IPS-18c (cell line): ENCODE measurements around the gene EOMES.

ENCODE experiments used
- H3K4me3 ChIP-seq: 2 replicates; pipeline ENCODE4 v1.7.0; 2013; ENCODE audit warnings: low read depth, mild to moderate bottlenecking, low read length, moderate library complexity; ENCODE audit not compliant: insufficient read depth
- H3K9me3 ChIP-seq: one replicate; pipeline ENCODE4 v1.6.1; 2013; ENCODE audit warnings: mild to moderate bottlenecking, low read length, moderate library complexity; ENCODE audit not compliant: control insufficient read depth, insufficient read depth

Gene EOMES

GRCh38 chr3:27708250-27708649, 13.9 kb downstream of the EOMES start:
- no peak overlapping the region for H3K4me3 ChIP-seq
- H3K9me3 ChIP-seq: no peaks in the 10 kb centered on the region

- no peak overlapping the region for H3K4me3 ChIP-seq
- no peaks in the 10 kb centered on the region for H3K9me3 ChIP-seq
Measured at GRCh38 chr3:27699067-27699466, 23.1 kb downstream of the EOMES start.

GRCh38 chr3:27696906-27697305, 25.2 kb downstream of the EOMES start:
- H3K9me3 ChIP-seq: no peaks in the 10 kb centered on the region
- no peak overlapping the region for H3K4me3 ChIP-seq

DNA sequence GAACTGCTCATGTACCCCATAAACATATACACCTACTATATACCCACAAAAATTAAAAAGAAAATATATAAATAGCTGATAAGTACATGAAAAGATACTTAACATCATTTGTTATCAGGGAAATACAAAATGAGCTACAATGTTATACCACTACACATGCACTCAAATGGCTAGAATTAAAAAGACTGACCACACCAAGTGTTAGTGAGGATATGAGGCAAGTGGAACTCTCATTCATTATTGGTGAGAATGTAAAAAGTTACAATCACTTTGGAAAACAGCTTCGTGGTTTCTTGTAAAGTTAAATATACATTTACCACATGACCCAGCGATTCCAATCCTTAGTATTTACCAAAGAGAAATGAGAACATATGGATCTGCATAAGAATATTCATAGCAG, 26.5 kb downstream of the EOMES start:
- Histone ChIP-seq H3K9me3 (no peaks in the 10 kb centered on the region), H3K4me3 (no peak overlapping the region)

- Histone ChIP-seq H3K9me3 (no peaks in the 10 kb centered on the region), H3K4me3 (no peak overlapping the region)
Measured at GRCh38 chr3:27688053-27688452, 34.1 kb downstream of the EOMES start.

GRCh38 chr3:27686642-27687041, 35.5 kb downstream of the EOMES start:
- Histone ChIP-seq H3K4me3 (no peak overlapping the region), H3K9me3 (no peaks in the 10 kb centered on the region)

- H3K4me3 ChIP-seq: no peak overlapping the region
- H3K9me3 ChIP-seq: no peaks in the 10 kb centered on the region
Measured at GRCh38 chr3:27685474-27685873, 36.6 kb downstream of the EOMES start.

- no peak overlapping the region for H3K4me3 ChIP-seq
Measured at GRCh38 chr3:27684302-27684701, 37.8 kb downstream of the EOMES start.

DNA sequence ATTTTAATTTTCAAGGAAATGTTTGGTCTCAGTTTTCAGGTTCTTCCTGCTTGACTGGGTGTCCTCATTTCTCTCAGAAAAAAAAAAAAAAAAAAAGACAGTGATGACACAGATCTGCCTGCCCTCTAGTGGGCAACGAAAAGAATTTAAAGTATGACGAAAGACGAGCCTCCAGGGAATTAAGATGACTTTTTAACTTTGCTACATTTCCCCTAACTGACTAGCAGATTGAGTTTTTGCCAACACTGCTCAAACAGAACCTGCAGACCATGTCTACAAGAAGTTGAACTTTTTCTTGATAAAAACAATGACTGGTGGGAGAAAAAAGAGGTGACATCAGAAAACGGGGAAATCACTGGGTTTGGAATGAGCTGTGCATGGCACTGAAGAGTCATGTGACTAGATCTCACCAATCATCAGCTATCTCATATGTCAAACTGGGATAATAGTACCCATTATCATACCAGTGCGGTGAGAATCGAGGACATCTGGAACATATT, 40.8 kb downstream of the EOMES start:
- Histone ChIP-seq H3K9me3 (no peaks in the 10 kb centered on the region), H3K4me3 (no peak overlapping the region)

More at GRCh38 chr3:27684302-27684701, 37.8 kb downstream of the EOMES start:
- H3K9me3 ChIP-seq: no peaks in the 10 kb centered on the region

DNA sequence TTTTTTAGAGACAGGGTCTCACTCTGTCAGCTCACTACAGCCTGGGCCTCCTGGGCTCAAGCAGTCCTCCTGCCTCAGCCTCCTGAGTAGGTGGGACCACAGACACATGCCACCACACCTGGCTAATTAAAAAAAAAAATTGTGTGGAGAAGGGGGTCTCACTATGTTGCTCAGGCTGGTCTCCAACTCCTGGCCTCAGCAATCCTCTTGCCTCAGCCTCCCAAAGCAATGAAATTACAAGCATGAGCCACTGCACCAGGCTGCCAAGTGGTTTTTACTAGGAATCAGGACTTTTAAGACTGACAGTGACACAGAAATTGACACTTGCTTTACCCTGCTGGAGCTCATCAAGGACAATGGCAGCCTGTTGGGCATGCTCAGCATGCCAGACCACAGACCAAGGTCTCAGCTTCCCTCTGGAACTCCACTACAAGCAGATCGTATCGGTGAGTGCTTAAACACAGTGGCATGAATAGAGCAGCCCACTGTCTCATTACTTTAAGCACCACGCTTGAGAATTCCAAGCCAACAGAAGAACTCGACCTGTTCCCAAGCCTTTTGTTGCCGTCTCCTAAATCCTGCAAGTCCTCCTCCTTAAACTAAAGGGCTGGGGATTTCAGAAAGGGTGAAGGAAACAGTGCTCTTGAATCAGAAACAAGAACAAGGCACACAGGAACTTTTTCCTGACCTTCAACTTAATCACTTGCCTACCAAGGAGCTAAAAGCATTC, 41.4 kb downstream of the EOMES start:
- H3K9me3 ChIP-seq: no peaks in the 10 kb centered on the region
- no peak overlapping the region for H3K4me3 ChIP-seq

DNA sequence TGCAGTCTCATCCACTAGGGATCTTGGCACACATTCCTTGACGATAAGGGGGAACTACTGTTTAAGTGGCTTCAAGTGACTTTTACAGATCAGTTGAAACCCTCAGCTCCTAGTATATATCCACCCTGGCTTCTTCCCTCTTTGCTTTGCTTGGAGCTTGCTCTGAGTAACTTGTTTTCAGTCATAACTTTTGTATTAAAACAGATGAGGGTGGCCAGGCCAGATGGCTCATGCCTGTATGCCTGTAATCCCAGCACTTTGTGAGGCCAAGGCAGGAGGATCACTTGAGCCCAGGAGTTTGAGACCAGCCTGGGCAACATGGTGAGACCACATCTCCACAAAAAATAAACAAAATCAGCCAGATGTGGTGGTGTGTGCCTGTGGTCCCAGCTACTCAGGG, 42.4 kb downstream of the EOMES start:
- Histone ChIP-seq H3K9me3 (no peaks in the 10 kb centered on the region), H3K4me3 (no peak overlapping the region)

DNA sequence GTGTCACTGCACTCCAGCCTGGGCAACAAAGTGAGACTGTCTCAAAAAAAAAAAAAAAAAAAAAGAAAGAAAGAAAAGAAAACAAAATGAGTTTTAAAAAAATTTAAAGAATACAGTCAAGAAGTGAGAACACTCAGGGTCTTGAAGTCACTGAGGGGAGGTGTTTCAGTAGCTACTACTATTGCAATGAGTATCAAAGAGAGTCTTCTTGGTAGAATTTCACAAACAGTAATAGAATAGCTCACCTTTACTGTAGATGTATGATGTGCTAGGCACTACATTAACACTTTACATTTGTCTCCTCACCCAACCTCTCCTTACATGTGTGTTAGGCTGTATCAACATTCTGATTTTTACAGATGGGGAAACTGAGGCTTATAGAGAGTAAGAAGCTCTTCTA, 43.9 kb downstream of the EOMES start:
- H3K4me3 ChIP-seq: no peak overlapping the region
- no peaks in the 10 kb centered on the region for H3K9me3 ChIP-seq

GRCh38 chr3:27677565-27677964, 44.6 kb downstream of the EOMES start:
- Histone ChIP-seq H3K4me3 (no peak overlapping the region), H3K9me3 (no peaks in the 10 kb centered on the region)

DNA sequence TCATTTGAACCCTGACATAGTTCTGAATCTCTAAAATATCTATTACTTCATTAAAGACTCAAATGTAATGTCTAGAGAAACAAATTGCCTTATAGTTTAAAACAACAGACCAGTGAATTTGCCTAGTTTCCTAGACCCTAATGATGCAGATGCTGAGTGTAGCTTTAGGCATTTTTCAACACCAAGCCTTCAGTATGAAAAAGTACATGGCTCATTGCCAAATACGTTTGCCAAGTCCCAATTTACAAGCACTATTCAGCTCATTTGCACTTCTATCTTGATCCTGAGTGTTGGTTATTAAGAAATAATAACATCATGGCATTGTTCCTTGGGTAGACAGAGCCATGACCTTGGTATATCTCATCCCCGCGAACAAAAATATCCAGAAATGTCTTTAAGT, 46.8 kb downstream of the EOMES start:
- Histone ChIP-seq H3K4me3 (no peak overlapping the region), H3K9me3 (no peaks in the 10 kb centered on the region)

- Histone ChIP-seq H3K9me3 (no peaks in the 10 kb centered on the region), H3K4me3 (no peak overlapping the region)
Measured at GRCh38 chr3:27673701-27674100, 48.4 kb downstream of the EOMES start.

- H3K4me3 ChIP-seq: no peak overlapping the region
- H3K9me3 ChIP-seq: no peaks in the 10 kb centered on the region
Measured at GRCh38 chr3:27671101-27671500, 51.0 kb downstream of the EOMES start.

DNA sequence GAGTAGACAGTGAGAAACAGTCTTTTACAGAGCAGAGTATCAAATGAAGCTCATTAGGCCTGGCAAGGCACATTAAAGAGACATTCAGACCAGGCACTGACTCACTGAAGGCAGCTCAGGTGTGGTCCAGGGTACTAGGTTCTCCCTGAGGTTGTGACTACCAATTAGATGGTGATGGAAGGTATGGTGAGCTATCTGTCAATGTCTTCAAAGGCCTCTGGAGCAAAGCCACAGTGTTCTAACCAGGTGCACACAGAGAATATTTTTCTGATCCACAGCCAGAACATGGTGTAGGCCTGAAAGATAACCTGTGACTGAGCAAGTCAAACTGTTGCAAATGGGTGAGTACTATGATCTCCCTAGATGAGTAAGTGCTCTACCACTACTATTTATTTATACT, 51.5 kb downstream of the EOMES start:
- Histone ChIP-seq H3K9me3 (no peaks in the 10 kb centered on the region), H3K4me3 (no peak overlapping the region)

GRCh38 chr3:27669591-27669990, 52.5 kb downstream of the EOMES start:
- Histone ChIP-seq H3K4me3 (no peak overlapping the region), H3K9me3 (no peaks in the 10 kb centered on the region)

GRCh38 chr3:27667751-27668150, 54.4 kb downstream of the EOMES start:
- no peaks in the 10 kb centered on the region for H3K9me3 ChIP-seq
- no peak overlapping the region for H3K4me3 ChIP-seq
